ENCODE results near the gene TBC1D22B. TPM values are rescaled to one million over a fixed set of nuclear protein-coding genes. Genes with fewer than 3 reads are reported as not detected.
A peak's percentile ranks its signal among the peaks of the same experiment; 100 is the strongest.

TBC1D22B gene
- total RNA-seq, 1 experiment from 2014 or later: 9.1 TPM

- intact Hi-C loops (cut with micrococcal nuclease): no loop called here
Observed at GRCh38 chr6:37241131-37241530, 16.4 kb upstream of the TBC1D22B start.

GRCh38 chr6:37241775-37242428, 15.7 kb upstream of the TBC1D22B start:
- H3K9me3 ChIP-seq (ENCODE audit: low read length): no peaks in the 10 kb centered on the region
- H3K9ac ChIP-seq (ENCODE audit: low read length): peak overlapping the region; percentile 38; the same call in 1 of the 2 replicates
- DNase-seq (no peak), ATAC-seq (no peak)
- TSS peak; percentile 80 for BruUV-seq (replicated peaks)
- no peak overlapping the region for H2AFZ ChIP-seq (ENCODE audit: low read length)
- peaks cover 36% of the 10 kb centered on the region for H3K4me1 ChIP-seq (ENCODE audit: insufficient read depth, low read length)
- no peaks in the 10 kb centered on the region for H3K36me3 ChIP-seq (ENCODE audit: low read depth, low read length)
- no peaks in the 10 kb centered on the region for H3K27me3 ChIP-seq (ENCODE audit: low read length)
- ChIA-PET POLR2A (ENCODE audit: unreplicated experiment) (no interaction called here), CTCF (no interaction called here)
- peak overlapping the region; percentile 65 for H3K4me2 ChIP-seq (ENCODE audit: low read length)
- intact Hi-C loops (cut with micrococcal nuclease): no loop called here
- H4K20me1 ChIP-seq (ENCODE audit: low read length): no peaks in the 10 kb centered on the region
- H3K9me2 ChIP-seq (replicated peaks; ENCODE audit: low read length): no peaks in the 10 kb centered on the region
- TF ChIP-seq EZH2phosphoT487 (IDR thresholded peaks at IDR 0.05; ENCODE audit: borderline replicate concordance, low read length): no peak
- no peak for TF ChIP-seq EZH2 (IDR thresholded peaks at IDR 0.05; ENCODE audit: low read length, unreplicated experiment)
- no peak for TF ChIP-seq CTCF (conservative IDR thresholded peaks at IDR 0.05; ENCODE audit: low read depth, low read length)
- H3K27ac ChIP-seq (ENCODE audit: low read length): peak overlapping the region; percentile 93
- H3K4me3 ChIP-seq (ENCODE audit: low read length): no peak overlapping the region
- H3F3A ChIP-seq (ENCODE audit: low read length, unreplicated experiment): peaks cover 17% of the 10 kb centered on the region
- no peaks in the 10 kb centered on the region for H3K79me2 ChIP-seq (ENCODE audit: low read length)

More at GRCh38 chr6:37241131-37241530, 16.4 kb upstream of the TBC1D22B start:
- BruUV-seq (replicated peaks): no TSS peak
- H4K20me1 ChIP-seq (ENCODE audit: low read length): no peaks in the 10 kb centered on the region
- H2AFZ ChIP-seq (ENCODE audit: low read length): no peak overlapping the region
- no peaks in the 10 kb centered on the region for H3K9me3 ChIP-seq (ENCODE audit: low read length)
- H3K4me3 ChIP-seq (ENCODE audit: low read length): no peak overlapping the region
- H3K9ac ChIP-seq (ENCODE audit: low read length): no peak overlapping the region
- ATAC-seq: no peak
- POLR2A ChIA-PET (ENCODE audit: unreplicated experiment): no interaction called here
- peaks cover 36% of the 10 kb centered on the region for H3K4me1 ChIP-seq (ENCODE audit: insufficient read depth, low read length)
- H3K27me3 ChIP-seq (ENCODE audit: low read length): no peaks in the 10 kb centered on the region
- H3K4me2 ChIP-seq (ENCODE audit: low read length): no peak overlapping the region
- no peak for DNase-seq
- TF ChIP-seq EZH2phosphoT487 (IDR thresholded peaks at IDR 0.05; ENCODE audit: borderline replicate concordance, low read length) (no peak), EZH2 (IDR thresholded peaks at IDR 0.05; ENCODE audit: low read length, unreplicated experiment) (no peak), CTCF (conservative IDR thresholded peaks at IDR 0.05; ENCODE audit: low read depth, low read length) (no peak)
- CTCF ChIA-PET: no interaction called here
- H3K79me2 ChIP-seq (ENCODE audit: low read length): no peaks in the 10 kb centered on the region
- peaks cover 17% of the 10 kb centered on the region for H3F3A ChIP-seq (ENCODE audit: low read length, unreplicated experiment)
- H3K9me2 ChIP-seq (replicated peaks; ENCODE audit: low read length): no peaks in the 10 kb centered on the region
- no peaks in the 10 kb centered on the region for H3K36me3 ChIP-seq (ENCODE audit: low read depth, low read length)
- H3K27ac ChIP-seq (ENCODE audit: low read length): peak overlapping the region; percentile 93; the same call in 1 of the 2 replicates

GRCh38 chr6:37242429-37243052, 15.0 kb upstream of the TBC1D22B start:
- CTCF ChIA-PET: no interaction called here
- peak overlapping the region; percentile 93 for H3K27ac ChIP-seq (ENCODE audit: low read length)
- ATAC-seq: peak; percentile 88
- H2AFZ ChIP-seq (ENCODE audit: low read length): peak overlapping the region; percentile 47
- POLR2A ChIA-PET (ENCODE audit: unreplicated experiment): interaction anchor here (0.6 kb wide), 2 partner anchors 225 to 353 kb away, joined by 3 to 16 read pairs; no protein-coding TSS in a partner anchor
- no peaks in the 10 kb centered on the region for H3K36me3 ChIP-seq (ENCODE audit: low read depth, low read length)
- TF ChIP-seq EZH2phosphoT487 (IDR thresholded peaks at IDR 0.05; ENCODE audit: borderline replicate concordance, low read length): no peak
- no peak for TF ChIP-seq EZH2 (IDR thresholded peaks at IDR 0.05; ENCODE audit: low read length, unreplicated experiment)
- TF ChIP-seq CTCF (conservative IDR thresholded peaks at IDR 0.05; ENCODE audit: low read depth, low read length): no peak
- no peaks in the 10 kb centered on the region for H3K9me2 ChIP-seq (replicated peaks; ENCODE audit: low read length)
- intact Hi-C loops (cut with micrococcal nuclease): no loop called here
- H3K9ac ChIP-seq (ENCODE audit: low read length): peak overlapping the region; percentile 38
- peaks cover 17% of the 10 kb centered on the region for H3F3A ChIP-seq (ENCODE audit: low read length, unreplicated experiment)
- no peaks in the 10 kb centered on the region for H3K27me3 ChIP-seq (ENCODE audit: low read length)
- BruUV-seq (replicated peaks): no TSS peak
- peaks cover 36% of the 10 kb centered on the region for H3K4me1 ChIP-seq (ENCODE audit: insufficient read depth, low read length)
- H3K4me3 ChIP-seq (ENCODE audit: low read length): 0 out of 2 replicates have a peak overlapping the region, but pooled peaks have one; percentile 28
- no peaks in the 10 kb centered on the region for H3K79me2 ChIP-seq (ENCODE audit: low read length)
- peak overlapping the region; percentile 65 for H3K4me2 ChIP-seq (ENCODE audit: low read length)
- no peaks in the 10 kb centered on the region for H3K9me3 ChIP-seq (ENCODE audit: low read length)
- peak; percentile 93 for DNase-seq
- H4K20me1 ChIP-seq (ENCODE audit: low read length): no peaks in the 10 kb centered on the region

All from PC-3 (cell line).